CD14-positive monocyte (primary cell): ENCODE results near the gene NPR3. TPM values are rescaled to one million over a fixed set of nuclear protein-coding genes. Genes with fewer than 3 reads are reported as not detected.

Experiments used
- DNase-seq, 3 donors: peaks; one replicate each; pipeline ENCODE4 v3.0.0-alpha.2; 2011 to 2022
- H2AFZ ChIP-seq: 2 replicates; pipeline ENCODE4 v1.6.0; 2012; ENCODE audit warnings: mild to moderate bottlenecking, low read depth, low read length, inconsistent platforms; ENCODE audit not compliant: insufficient read depth, poor library complexity, severe bottlenecking
- H3K27ac ChIP-seq, 2 donors: 1 replicate in 1 of 2; 2 replicates in 1 of 2; pipeline ENCODE4 v1.5.1; 2012 to 2013; ENCODE audit warnings: low read length in 2 of 2, control low read depth in 1 of 2, inconsistent platforms in 1 of 2, low read depth in 1 of 2, mild to moderate bottlenecking in 1 of 2
- H3K27me3 ChIP-seq, 2 donors: one replicate each; pipeline versions ENCODE4 v1.6.0 to v1.6.1; 2011 to 2013; ENCODE audit warnings: low read length in 2 of 2; ENCODE audit not compliant: control insufficient read depth in 2 of 2, insufficient read depth in 2 of 2
- H3K36me3 ChIP-seq, 2 donors: replicated peaks in 1 of 2; 1 replicate in 1 of 2; 2 replicates in 1 of 2; pipeline versions ENCODE4 v1.5.1 to v1.6.1; 2012 to 2013; ENCODE audit warnings: low read length in 2 of 2, control low read depth in 1 of 2, inconsistent platforms in 1 of 2, mild to moderate bottlenecking in 1 of 2; ENCODE audit not compliant: insufficient read depth in 2 of 2, control insufficient read depth in 1 of 2
- H3K4me1 ChIP-seq, 2 donors: 1 replicate in 1 of 2; 2 replicates in 1 of 2; pipeline versions ENCODE4 v1.5.1 to v1.6.1; 2012 to 2013; ENCODE audit warnings: low read length in 2 of 2, control low read depth in 1 of 2, inconsistent platforms in 1 of 2, mild to moderate bottlenecking in 1 of 2, moderate library complexity in 1 of 2; ENCODE audit not compliant: insufficient read depth in 2 of 2, control insufficient read depth in 1 of 2
- H3K4me2 ChIP-seq: replicated peaks from 2 replicates; pipeline ENCODE3; 2012; ENCODE audit warnings: low read length, moderate library complexity, mild to moderate bottlenecking; ENCODE audit not compliant: poor library complexity, severe bottlenecking; ENCODE audit errors: extremely low read depth
- H3K4me3 ChIP-seq, 3 experiments: fragments of 200-600 bp in 1 of 3; sonication (generic) in 1 of 3; replicated peaks in 1 of 3; 1 replicate in 2 of 3; 2 replicates in 1 of 3; pipeline ENCODE4 v1.5.1; 2011 to 2013; ENCODE audit warnings: low read length in 3 of 3, mild to moderate bottlenecking in 3 of 3, control low read depth in 2 of 3, low read depth in 2 of 3, inconsistent platforms in 1 of 3, moderate library complexity in 1 of 3
- H3K79me2 ChIP-seq: 2 replicates; pipeline ENCODE4 v1.6.0; 2012; ENCODE audit warnings: mild to moderate bottlenecking, control low read depth, inconsistent platforms, low read length, moderate library complexity; ENCODE audit not compliant: insufficient read depth
- H3K9ac ChIP-seq: 2 replicates; pipeline ENCODE4 v1.6.0; 2017; ENCODE audit warnings: low read length, mild to moderate bottlenecking; ENCODE audit not compliant: insufficient read depth, poor library complexity, severe bottlenecking
- H3K9me3 ChIP-seq, 2 donors: replicated peaks in 1 of 2; 1 replicate in 1 of 2; 2 replicates in 1 of 2; pipeline versions ENCODE4 v1.5.1 to v1.6.1; 2012 to 2013; ENCODE audit warnings: low read length in 2 of 2, control low read depth in 1 of 2; ENCODE audit not compliant: control insufficient read depth in 1 of 2, insufficient read depth in 1 of 2
- H4K20me1 ChIP-seq: 2 replicates; pipeline ENCODE4 v1.6.0; 2012; ENCODE audit warnings: mild to moderate bottlenecking, low read length, control low read depth, moderate library complexity; ENCODE audit not compliant: insufficient read depth
- H3K27ac Mint-ChIP-seq, 7 donors: one replicate each; pipeline ENCODE4 v1.8.0; 2020; ENCODE audit warnings: mild to moderate bottlenecking in 7 of 7, mixed read lengths in 7 of 7, moderate library complexity in 6 of 7, inconsistent platforms in 2 of 7
- H3K27me3 Mint-ChIP-seq, 3 donors: one replicate each; pipeline ENCODE4 v1.8.0; 2021 to 2022; ENCODE audit warnings: low read depth in 3 of 3, mild to moderate bottlenecking in 3 of 3, mixed read lengths in 3 of 3, moderate library complexity in 3 of 3, inconsistent platforms in 1 of 3
- H3K36me3 Mint-ChIP-seq, 2 donors: one replicate each; pipeline ENCODE4 v1.8.0; 2020; ENCODE audit warnings: mixed read lengths in 2 of 2, inconsistent platforms in 1 of 2, mild to moderate bottlenecking in 1 of 2
- H3K4me1 Mint-ChIP-seq: one replicate; pipeline ENCODE4 v1.8.0; 2020; ENCODE audit warnings: mild to moderate bottlenecking, mixed read lengths
- H3K4me3 Mint-ChIP-seq, 2 donors: one replicate each; pipeline ENCODE4 v1.8.0; 2020; ENCODE audit warnings: mild to moderate bottlenecking in 2 of 2, mixed read lengths in 2 of 2, moderate library complexity in 1 of 2
- H3K9me3 Mint-ChIP-seq, 7 donors: one replicate each; pipeline ENCODE4 v1.8.0; 2020 to 2022; ENCODE audit warnings: mixed read lengths in 7 of 7, mild to moderate bottlenecking in 6 of 7, moderate library complexity in 6 of 7, inconsistent platforms in 2 of 7
- CTCF ChIP-seq: fragments of 200-600 bp; IDR thresholded peaks from one replicate; pipeline ENCODE4 v1.8.0; 2022; ENCODE audit warnings: antibody characterized with exemption, mild to moderate bottlenecking
- WGBS: methylation state at CpG from one replicate; pipeline ENCODE4 v1.1.5; 2013; ENCODE audit warnings: missing lambda C conversion rate; ENCODE audit not compliant: insufficient coverage; 5-methylcytosine and 5-hydroxymethylcytosine counted together
- intact Hi-C, 2 donors: fragments of 100-400 bp; cut with micrococcal nuclease; formaldehyde crosslinking; loops; one replicate each; pipeline versions ENCODE4 v1.15.0 to v1.15.1; 2023
- polyA plus RNA-seq, 3 donors: library from polyadenylated mRNA; depleted of rRNA in 1 of 3; unstranded in 2 of 3; stranded (reverse) in 1 of 3; fragments of 300-500 nt in 2 of 3; fragments of >200 nt in 1 of 3; fragmentation: Illumina TruSeq in 2 of 3; gene quantifications; 1 replicate in 2 of 3; 2 replicates in 1 of 3; pipeline ENCODE4 v1.2.3, GENCODE V29; 2012 to 2021

Gene NPR3
- polyA plus RNA-seq, 3 donors = not detected

- Histone ChIP-seq H3K36me3 (no peaks in the 10 kb centered on the region), H3K4me3 (no peak overlapping the region), H3K27me3 (no peaks in the 10 kb centered on the region), H3K4me1 (peaks cover 13 to 18% of the 10 kb centered on the region in 2 donors), H3K79me2 (no peaks in the 10 kb centered on the region), H2AFZ (no peak overlapping the region), H3K9me3 (no peaks in the 10 kb centered on the region), H3K27ac (no peak overlapping the region), H3K9ac (no peak overlapping the region), H3K4me2 (no peak overlapping the region), H4K20me1 (no peaks in the 10 kb centered on the region)
- Mint-ChIP-seq H3K27me3 (peaks cover 0 to 3% (median 0%) of the 10 kb centered on the region in 3 donors), H3K36me3 (no peaks in the 10 kb centered on the region), H3K4me3 (no peak overlapping the region), H3K9me3 (peaks cover 0 to 2% (median 0%) of the 10 kb centered on the region in 7 donors), H3K4me1 (peaks cover 20% of the 10 kb centered on the region), H3K27ac (no peak overlapping the region)
- WGBS = 50% methylated on average over 2 of the region's 3 CpGs
- intact Hi-C loops = no loop called here
- no peak for TF ChIP-seq CTCF
- no peak for DNase-seq
Observed at GRCh38 chr5:32736842-32737241, 25.7 kb downstream of the NPR3 start.

GRCh38 chr5:32740651-32741050, 29.5 kb downstream of the NPR3 start:
- DNase-seq = no peak
- H3K27ac Mint-ChIP-seq = no peak overlapping the region
- Histone ChIP-seq H3K27me3 (no peaks in the 10 kb centered on the region), H3K4me3 (no peak overlapping the region), H3K9me3 (no peaks in the 10 kb centered on the region), H4K20me1 (no peaks in the 10 kb centered on the region), H3K79me2 (no peaks in the 10 kb centered on the region), H3K9ac (no peak overlapping the region), H3K4me1 (no peaks in the 10 kb centered on the region), H3K4me2 (no peak overlapping the region), H2AFZ (no peak overlapping the region), H3K36me3 (no peaks in the 10 kb centered on the region), H3K27ac (no peak overlapping the region)
- H3K36me3 Mint-ChIP-seq = no peaks in the 10 kb centered on the region
- peaks cover 0 to 2% (median 0%) of the 10 kb centered on the region in 7 donors for H3K9me3 Mint-ChIP-seq
- no peak for TF ChIP-seq CTCF
- intact Hi-C loops = no loop called here
- no peaks in the 10 kb centered on the region for H3K4me1 Mint-ChIP-seq
- H3K27me3 Mint-ChIP-seq = peaks cover 0 to 2% (median 0%) of the 10 kb centered on the region in 3 donors
- 40% methylated on average over 1 of the region's 4 CpGs for WGBS
- no peak overlapping the region for H3K4me3 Mint-ChIP-seq
